ENCODE results near the gene ZNRD2. TPM values are rescaled to one million over a fixed set of nuclear protein-coding genes. Genes with fewer than 3 reads are reported as not detected.

The ZNRD2 gene
- total and polyA plus RNA-seq, 2 of the 8 experiments (the other 6 are each of a cell fraction or from before 2014, with no cell fraction given), result 53.4 to 125 TPM

- Histone ChIP-seq H2AFZ (ENCODE audit: low read length) (no peak overlapping the region), H3K23ac (ENCODE audit: insufficient read length) (no peak overlapping the region), H3K79me1 (ENCODE audit: low read depth, low read length) (peaks cover 2% of the 10 kb centered on the region; the same call in 1 of the 2 replicates), H2AK5ac (ENCODE audit: low read depth, low read length) (no peak overlapping the region), H3K4me3 (ENCODE audit: extremely low read depth in 1 of 4, insufficient read depth in 2 of 4, low read depth in 3 of 4, low read length in 4 of 4) (peak overlapping the region in 1 of 4 experiments; percentile 91; a peak in 2 of 8 replicates), H3K9me3 (ENCODE audit: insufficient read depth in 2 of 2, low read depth in 1 of 2, low read length in 1 of 2) (no peaks in the 10 kb centered on the region), H3K4ac (replicated peaks; ENCODE audit: insufficient read length, low read depth, low read length) (no peak overlapping the region), H4K8ac (ENCODE audit: extremely low read depth, insufficient read depth, low read length) (peak overlapping the region; percentile 29; the same call in 1 of the 2 replicates), H3K79me2 (ENCODE audit: control insufficient read depth in 1 of 2, insufficient read depth in 2 of 2, low read length in 2 of 2) (peaks cover 0 to 11% of the 10 kb centered on the region in 2 experiments; a peak in 1 of 4 replicates), H2BK20ac (ENCODE audit: low read length) (no peak overlapping the region), H3K18ac (ENCODE audit: extremely low read depth, low read length) (no peak overlapping the region), H2BK12ac (ENCODE audit: low read depth, low read length) (no peak overlapping the region), H3K56ac (replicated peaks; ENCODE audit: insufficient read length, low read depth, low read length) (no peak overlapping the region), H3K23me2 (ENCODE audit: low read depth, low read length) (peaks cover 14% of the 10 kb centered on the region; the same call in 1 of the 2 replicates), H3K4me1 (replicated peaks in 1 of 4; ENCODE audit: control insufficient read depth in 3 of 4, insufficient read depth in 4 of 4, low read length in 3 of 4) (peaks cover 13 to 38% (median 22%) of the 10 kb centered on the region in 4 experiments), H2BK15ac (ENCODE audit: low read length) (no peak overlapping the region), H3K9ac (replicated peaks in 1 of 4; ENCODE audit: extremely low read depth in 1 of 4, low read depth in 3 of 4, low read length in 3 of 4) (no peak overlapping the region), H3K27me3 (replicated peaks in 1 of 4; ENCODE audit: control insufficient read depth in 3 of 4, extremely low read depth in 1 of 4, insufficient read depth in 3 of 4, low read length in 3 of 4) (peaks cover 8 to 39% (median 28%) of the 10 kb centered on the region in 4 experiments), H3K4me2 (ENCODE audit: insufficient read depth in 1 of 2, low read depth in 2 of 2, low read length in 2 of 2) (peak overlapping the region; percentile 72 to 80; a peak in 3 of 4 replicates), H4K20me1 (replicated peaks in 1 of 2; ENCODE audit: control insufficient read depth in 1 of 2, insufficient read depth in 2 of 2, low read length in 2 of 2) (peaks cover 15 to 21% of the 10 kb centered on the region in 2 experiments), H3K14ac (ENCODE audit: insufficient read length) (no peak overlapping the region), H2BK120ac (replicated peaks; ENCODE audit: low read depth, low read length) (no peak overlapping the region), H3K36me3 (ENCODE audit: control insufficient read depth in 2 of 4, insufficient read depth in 4 of 4, low read length in 3 of 4) (no peaks in the 10 kb centered on the region), H3K27ac (ENCODE audit: low read depth, low read length) (no peak overlapping the region), H4K91ac (replicated peaks; ENCODE audit: insufficient read length, low read length) (no peak overlapping the region), H2BK5ac (ENCODE audit: low read depth, low read length) (no peak overlapping the region), H4K5ac (ENCODE audit: insufficient read length, low read depth, low read length) (no peak overlapping the region)
- FAIRE-seq, result no peak
- DNase-seq (ENCODE audit: low read depth in 1 of 2, low spot score in 2 of 2), result no peak
- 87% methylated on average over 18 of the region's 22 CpGs; no CpG with 5 or more reads in 1 of the 2 experiments for WGBS, 2 experiments (ENCODE audit: extremely low coverage in 1 of 2, insufficient coverage in 1 of 2, insufficient read length in 1 of 2, insufficient replicate concordance in 2 of 2, low coverage in 1 of 2, low lambda C conversion rate in 2 of 2, missing lambda C conversion rate in 1 of 2)
- CTCF ChIA-PET (ENCODE audit: partially characterized antibody), result interaction anchor here (1.0 to 16.3 kb wide), 11 partner anchors 13 to 74 kb away, joined by 3 to 284 read pairs (median 19); partner anchors contain the start of genes KCNK7, LTBP3, PCNX3 and SCYL1
- POLR2A ChIA-PET (ENCODE audit: partially characterized antibody), result interaction anchor here (0.7 to 3.4 kb wide), 10 partner anchors 12 to 74 kb away, joined by 3 to 25 read pairs (median 8); partner anchors contain the start of gene MAP3K11
- TF ChIP-seq RXRA (IDR thresholded peaks at IDR 0.05; ENCODE audit: insufficient read depth, low read depth, low read length), result no peak
- TF ChIP-seq CHD2 (IDR thresholded peaks at IDR 0.05; ENCODE audit: low read length), result no peak
- no peak for TF ChIP-seq CREB1 (IDR thresholded peaks at IDR 0.05)
- TF ChIP-seq CEBPB (IDR thresholded peaks at IDR 0.05; ENCODE audit: low read depth, low read length), result no peak
- TF ChIP-seq ATF3 (IDR thresholded peaks at IDR 0.05; ENCODE audit: insufficient read depth, low read depth, low read length), result no peak
These were observed 3.3 kb downstream of the ZNRD2 start for GRCh38 chr11:65573391-65574079.
